HEK293T (cell line): Measurements from ENCODE around the gene DCST2.

Source experiments
- BHLHE40 ChIP-seq: fragments of 450-650 bp; IDR thresholded peaks from 2 replicates; pipeline ENCODE4 v1.6.1; 2016; ENCODE audit warnings: mild to moderate bottlenecking, moderate library complexity, borderline replicate concordance
- CTBP1 ChIP-seq: fragments of 450-650 bp; IDR thresholded peaks from 2 replicates; pipeline ENCODE4 v1.6.1; 2016; ENCODE audit warnings: borderline replicate concordance
- FOXK2 ChIP-seq: fragments of 450-650 bp; IDR thresholded peaks from 2 replicates; pipeline ENCODE4 v1.6.1; 2016; ENCODE audit warnings: mild to moderate bottlenecking
- HDGF ChIP-seq: fragments of 450-650 bp; IDR thresholded peaks from 2 replicates; pipeline ENCODE4 v1.6.1; 2017; ENCODE audit warnings: antibody characterized with exemption, borderline replicate concordance
- L3MBTL2 ChIP-seq: fragments of 450-650 bp; conservative IDR thresholded peaks from 2 replicates; pipeline ENCODE4 v1.6.1; 2016; ENCODE audit warnings: mild to moderate bottlenecking
- NFRKB ChIP-seq: fragments of 450-650 bp; IDR thresholded peaks from 2 replicates; pipeline ENCODE4 v1.6.1; 2016; ENCODE audit warnings: mild to moderate bottlenecking, moderate library complexity
- SP1 ChIP-seq: fragments of 450-650 bp; IDR thresholded peaks from 2 replicates; pipeline ENCODE4 v1.6.1; 2017
- TARDBP ChIP-seq: fragments of 450-650 bp; IDR thresholded peaks from 2 replicates; pipeline ENCODE4 v1.6.1; 2016
- TF ChIP-seq, protein P1 (sequence below): fragments of 450-650 bp; IDR thresholded peaks from 2 replicates; pipeline ENCODE4 v1.6.1; 2016

GRCh38 chr1:155057104-155057503 is 23.5 kb upstream of the DCST2 start:
- TF ChIP-seq, protein P1, sequence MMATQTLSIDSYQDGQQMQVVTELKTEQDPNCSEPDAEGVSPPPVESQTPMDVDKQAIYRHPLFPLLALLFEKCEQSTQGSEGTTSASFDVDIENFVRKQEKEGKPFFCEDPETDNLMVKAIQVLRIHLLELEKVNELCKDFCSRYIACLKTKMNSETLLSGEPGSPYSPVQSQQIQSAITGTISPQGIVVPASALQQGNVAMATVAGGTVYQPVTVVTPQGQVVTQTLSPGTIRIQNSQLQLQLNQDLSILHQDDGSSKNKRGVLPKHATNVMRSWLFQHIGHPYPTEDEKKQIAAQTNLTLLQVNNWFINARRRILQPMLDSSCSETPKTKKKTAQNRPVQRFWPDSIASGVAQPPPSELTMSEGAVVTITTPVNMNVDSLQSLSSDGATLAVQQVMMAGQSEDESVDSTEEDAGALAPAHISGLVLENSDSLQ: no peak
- TF ChIP-seq SP1 (no peak), FOXK2 (no peak), HDGF (no peak), NFRKB (no peak), L3MBTL2 (no peak), TARDBP (no peak), BHLHE40 (no peak), CTBP1 (no peak)
